Renal cortex interstitium (tissue), 11 donors: Measurements from ENCODE around the gene CLCF1. TPM values are rescaled to one million over a fixed set of nuclear protein-coding genes. Genes with fewer than 3 reads are reported as not detected.
A peak's percentile ranks its signal among the peaks of the same experiment; 100 is the strongest.

Experiments
- DNase-seq, 11 donors: peaks; one replicate each; pipeline ENCODE4 v3.0.0-alpha.2; 2013; ENCODE audit warnings: low read depth in 9 of 11, low spot score in 4 of 11; ENCODE audit errors: extremely low read depth in 1 of 11
- polyA plus RNA-seq, 3 donors: library from polyadenylated mRNA; unstranded; fragments of 120-200 nt; gene quantifications; one replicate each; pipeline ENCODE4 v1.2.1, GENCODE V29; 2013; ENCODE audit not compliant: insufficient read length in 3 of 3

CLCF1 gene
- polyA plus RNA-seq, 3 donors: 4.3 to 8.0 (median 5.9) TPM

DNA sequence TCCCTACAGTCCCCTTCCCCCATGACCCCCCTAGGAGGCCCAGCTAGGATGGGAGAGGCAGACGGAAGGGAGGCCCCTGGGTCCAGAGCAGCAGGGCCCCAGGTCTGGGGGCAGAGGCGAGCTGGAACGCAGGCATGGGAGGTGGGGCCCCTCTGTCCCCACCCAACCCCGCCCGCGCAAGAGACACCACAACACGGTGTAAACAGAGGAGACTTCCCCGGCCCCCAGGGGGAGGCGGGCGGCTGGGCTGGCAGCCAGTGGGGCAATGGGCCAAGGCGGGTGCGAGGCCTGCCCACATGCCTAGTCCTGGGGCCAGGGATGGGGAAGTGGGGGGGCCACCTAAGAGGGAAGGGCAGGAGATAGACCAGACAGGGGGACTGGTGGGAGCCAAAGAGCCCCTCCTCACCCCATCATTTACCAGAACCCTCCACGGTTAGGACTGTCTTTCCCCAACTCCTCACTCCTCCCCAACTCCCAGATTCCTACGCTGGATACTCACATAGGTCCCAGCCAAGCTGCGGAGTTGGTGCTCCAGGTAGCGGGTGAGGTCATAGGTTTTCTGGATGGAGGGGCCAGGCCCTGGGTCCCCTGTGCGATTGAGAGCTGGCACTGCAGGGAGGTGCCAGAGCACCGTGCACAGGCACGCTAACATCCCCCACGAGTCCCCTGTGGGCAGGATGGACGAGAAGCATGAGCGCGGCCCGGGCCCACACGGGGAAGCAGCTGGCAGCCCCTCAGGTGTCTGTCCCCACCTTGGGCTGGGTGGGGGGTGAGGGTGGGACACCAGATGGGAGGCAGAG lies 6.2 kb downstream of the CLCF1 start:
- DNase-seq: no peak

DNA sequence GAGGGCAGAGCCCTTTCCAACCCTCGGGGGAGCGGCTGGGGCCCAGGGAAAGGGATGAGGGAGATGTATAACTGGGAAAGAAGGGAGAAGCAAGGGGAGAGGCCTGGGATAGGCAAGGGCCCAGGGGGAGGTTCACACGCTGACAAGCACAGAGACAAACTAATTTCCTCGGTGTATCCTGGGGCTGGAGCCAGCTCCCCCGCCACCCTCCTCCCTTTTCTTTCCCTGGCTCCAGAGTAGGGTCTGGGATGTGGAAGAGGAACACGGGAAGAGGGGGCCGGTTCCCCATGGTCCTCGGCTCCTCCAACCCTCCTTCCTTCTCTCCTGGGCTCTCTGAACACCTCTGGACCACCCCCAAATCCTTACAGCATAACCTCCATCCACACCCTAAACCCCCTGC lies 6.9 kb downstream of the CLCF1 start:
- DNase-seq: no peak

DNA sequence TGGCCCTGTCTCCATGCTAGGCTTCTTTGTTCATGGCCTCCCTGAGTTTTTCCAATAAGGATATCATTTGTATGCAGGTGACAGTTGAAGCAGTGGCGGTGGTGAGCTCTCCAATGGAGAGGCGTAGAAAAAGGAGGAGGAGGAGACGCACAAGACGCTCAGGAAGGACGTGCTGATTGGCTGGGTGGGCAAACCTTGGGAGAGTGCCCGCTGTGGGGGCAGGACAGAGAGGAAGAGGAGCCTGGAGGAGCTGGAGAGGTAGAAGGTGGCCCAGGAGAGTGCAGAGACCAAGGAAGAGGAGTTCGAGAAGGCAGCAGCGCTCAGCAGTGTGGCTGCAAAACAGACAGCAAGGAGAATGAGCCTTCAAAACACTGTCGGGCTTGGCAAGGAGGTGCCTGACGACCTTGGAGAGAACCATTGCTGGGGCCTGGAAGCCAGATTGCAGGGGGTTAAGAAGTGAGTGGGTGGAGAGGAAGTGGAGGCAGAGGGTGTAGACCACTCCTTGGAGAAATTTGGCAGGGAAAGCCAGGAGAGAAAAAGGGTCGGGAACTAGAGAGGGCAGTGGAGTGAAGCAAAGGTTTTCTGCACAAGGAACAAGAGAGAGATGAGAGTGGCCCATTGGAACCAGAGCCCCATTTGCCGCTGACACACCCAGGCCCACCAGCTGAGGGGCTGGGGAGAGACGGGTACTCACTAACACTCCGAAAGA lies 7.5 kb downstream of the CLCF1 start:
- no peak for DNase-seq

- DNase-seq: no peak
Observed at GRCh38 chr11:67364783-67365722, 8.3 kb downstream of the CLCF1 start.

- DNase-seq: no peak
Observed at GRCh38 chr11:67364169-67364568, 9.2 kb downstream of the CLCF1 start.

- DNase-seq: no peak
Observed at GRCh38 chr11:67357831-67358670, 15.3 kb downstream of the CLCF1 start.

- peak in 4 of 11 donors; percentile 64 to 82 (median 66) for DNase-seq
Observed at GRCh38 chr11:67356864-67357561, 16.4 kb downstream of the CLCF1 start.

GRCh38 chr11:67356387-67356863 lies 17.0 kb downstream of the CLCF1 start:
- no peak for DNase-seq

- no peak for DNase-seq
Observed at GRCh38 chr11:67355794-67356386, 17.5 kb downstream of the CLCF1 start.

DNA sequence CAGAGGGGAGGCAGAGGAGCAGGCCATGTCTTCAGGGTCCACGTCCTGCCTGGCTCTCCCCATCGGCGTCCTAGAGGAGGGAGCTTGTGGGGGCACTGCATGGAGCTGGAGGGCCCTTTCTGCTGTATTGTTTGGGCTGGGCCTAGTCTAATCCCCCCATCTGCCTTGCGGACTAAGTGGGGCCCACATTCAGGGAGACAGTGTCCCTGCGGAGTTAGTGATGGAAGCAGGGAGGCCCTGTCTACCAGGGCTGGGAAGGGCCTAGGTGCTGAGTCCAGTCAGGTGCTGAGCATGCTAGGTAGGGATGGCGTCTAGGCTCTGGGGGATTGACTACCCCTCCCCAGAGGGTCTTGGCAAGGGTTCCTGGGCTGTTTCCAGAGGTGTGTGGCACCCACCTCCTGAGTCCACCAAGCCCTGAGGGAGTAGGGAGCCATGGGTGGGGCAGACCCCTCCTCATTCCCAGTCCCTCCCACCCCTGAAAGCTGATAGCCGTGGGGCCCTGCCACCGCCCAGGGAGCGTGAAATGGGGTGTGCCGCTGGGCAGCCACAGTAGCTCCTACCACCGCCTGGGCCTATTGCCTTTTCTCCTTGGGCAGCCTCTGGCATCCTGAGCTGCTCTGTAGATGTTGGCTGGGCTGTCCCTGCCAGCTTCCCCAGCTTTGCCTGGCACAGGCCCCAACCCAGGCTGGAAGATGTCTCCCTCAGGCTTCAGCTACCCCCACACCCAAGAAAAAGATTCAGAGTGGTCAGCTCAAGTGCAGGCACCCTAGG lies 18.2 kb downstream of the CLCF1 start:
- no peak for DNase-seq

GRCh38 chr11:67354075-67355022 lies 19.0 kb downstream of the CLCF1 start:
- DNase-seq: no peak

DNA sequence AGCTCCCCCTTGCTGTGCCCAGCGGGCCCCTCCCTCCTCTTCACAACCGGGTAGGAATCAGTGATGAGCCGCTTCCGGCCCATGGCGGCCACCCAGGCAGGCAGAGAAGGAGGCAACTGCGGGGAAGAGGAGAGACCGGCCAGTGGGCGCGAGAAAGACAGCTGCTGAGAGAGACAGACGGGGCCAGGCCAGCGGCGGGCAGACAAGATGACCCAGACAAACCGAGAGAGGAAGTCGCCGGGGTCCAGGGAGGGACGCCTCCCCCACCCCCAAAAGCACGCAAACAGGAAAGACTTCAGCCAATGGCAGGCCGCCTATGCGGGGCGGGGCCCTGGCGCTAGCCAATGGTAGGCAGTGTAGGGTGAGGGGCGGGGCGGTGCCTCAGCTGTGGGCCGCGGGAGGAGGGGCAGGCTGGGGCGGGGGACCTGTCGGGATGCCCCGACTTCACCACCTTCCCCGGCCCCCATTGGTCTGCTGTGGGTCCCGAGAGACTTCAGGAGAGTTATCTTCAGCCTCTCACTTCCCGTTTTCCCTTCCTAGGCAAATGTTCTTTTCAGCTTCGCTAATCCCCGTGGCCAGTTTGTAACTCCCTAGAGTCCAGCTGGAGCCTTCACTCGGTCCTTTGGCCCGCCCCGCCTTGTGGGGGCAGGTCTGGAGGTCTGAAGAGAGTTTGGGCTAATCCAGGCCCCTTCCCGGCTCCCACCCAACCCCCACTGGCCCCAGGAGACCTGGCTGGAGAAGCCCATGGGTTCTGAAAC lies 19.9 kb downstream of the CLCF1 start, which contains the start of gene POLD4:
Gene POLD4, minus strand, starts transcription at position 230 of the 758 bp plus-strand sequence. Its CDS starts 147 bp downstream, at position 83.
- peak in 10 of 11 donors; percentile 77 to 93 (median 90) for DNase-seq

DNA sequence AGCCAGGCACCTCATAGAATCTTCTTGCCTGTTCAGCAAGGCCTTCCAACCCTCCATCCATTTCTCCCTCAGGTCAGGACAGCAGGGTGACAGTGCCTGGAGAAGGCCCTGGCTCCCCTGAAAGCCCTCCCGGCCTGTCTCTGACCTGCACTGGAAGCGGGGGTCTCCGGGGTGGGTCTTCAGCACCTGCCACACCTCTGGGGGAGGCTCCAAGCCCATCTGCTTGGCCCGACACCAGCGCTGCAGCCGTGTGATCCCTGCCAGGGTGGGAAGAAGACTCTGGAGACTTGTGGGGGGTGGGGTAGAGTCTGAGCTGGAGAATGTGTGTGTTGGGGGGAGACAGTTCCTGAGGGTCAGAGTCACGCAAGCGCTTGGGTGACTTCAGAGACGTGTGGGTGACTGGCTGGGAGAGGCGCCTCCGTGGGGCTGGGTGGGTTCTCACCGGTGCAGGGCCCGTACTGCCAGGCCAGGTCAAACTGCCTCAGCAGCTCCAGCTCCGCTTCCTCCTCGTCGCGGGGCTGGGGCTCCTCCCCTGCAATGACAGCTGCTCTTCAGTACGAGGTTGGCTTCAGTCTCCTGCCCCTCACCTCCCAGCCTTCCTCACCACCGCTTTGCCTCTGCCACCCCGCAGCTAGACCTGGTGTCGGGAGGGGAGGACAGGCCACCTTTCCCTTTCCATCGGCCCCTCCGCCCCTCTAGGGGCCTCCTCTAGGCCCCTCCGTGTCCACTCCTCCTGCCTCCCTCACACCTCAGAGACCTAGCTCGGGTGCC lies 20.7 kb downstream of the CLCF1 start:
- DNase-seq: no peak
